Skeletal muscle satellite cell (primary cell): ENCODE measurements around the gene AP1G2.

ENCODE experiments used
- H3K27me3 ChIP-seq: 2 replicates; pipeline ENCODE4 v1.7.0; 2013; ENCODE audit warnings: low read length; ENCODE audit not compliant: control insufficient read depth, insufficient read depth
- H3K36me3 ChIP-seq: 2 replicates; pipeline ENCODE4 v1.7.0; 2013; ENCODE audit warnings: mild to moderate bottlenecking, control low read depth, low read length; ENCODE audit not compliant: insufficient read depth
- H3K4me1 ChIP-seq: 2 replicates; pipeline ENCODE4 v1.7.0; 2013; ENCODE audit warnings: low read length; ENCODE audit not compliant: control insufficient read depth, insufficient read depth
- H3K4me2 ChIP-seq: 2 replicates; pipeline ENCODE4 v1.7.0; 2013; ENCODE audit warnings: mild to moderate bottlenecking, low read length
- H3K4me3 ChIP-seq: 2 replicates; pipeline ENCODE4 v1.7.0; 2013; ENCODE audit warnings: low read length
- H3K9ac ChIP-seq: 2 replicates; pipeline ENCODE4 v1.7.0; 2013; ENCODE audit warnings: mild to moderate bottlenecking, low read depth, low read length, moderate library complexity
- H3K9me3 ChIP-seq: replicated peaks from 2 replicates; pipeline ENCODE4 v1.7.0; 2013; ENCODE audit warnings: mild to moderate bottlenecking, control low read depth, low read length

Gene AP1G2

DNA sequence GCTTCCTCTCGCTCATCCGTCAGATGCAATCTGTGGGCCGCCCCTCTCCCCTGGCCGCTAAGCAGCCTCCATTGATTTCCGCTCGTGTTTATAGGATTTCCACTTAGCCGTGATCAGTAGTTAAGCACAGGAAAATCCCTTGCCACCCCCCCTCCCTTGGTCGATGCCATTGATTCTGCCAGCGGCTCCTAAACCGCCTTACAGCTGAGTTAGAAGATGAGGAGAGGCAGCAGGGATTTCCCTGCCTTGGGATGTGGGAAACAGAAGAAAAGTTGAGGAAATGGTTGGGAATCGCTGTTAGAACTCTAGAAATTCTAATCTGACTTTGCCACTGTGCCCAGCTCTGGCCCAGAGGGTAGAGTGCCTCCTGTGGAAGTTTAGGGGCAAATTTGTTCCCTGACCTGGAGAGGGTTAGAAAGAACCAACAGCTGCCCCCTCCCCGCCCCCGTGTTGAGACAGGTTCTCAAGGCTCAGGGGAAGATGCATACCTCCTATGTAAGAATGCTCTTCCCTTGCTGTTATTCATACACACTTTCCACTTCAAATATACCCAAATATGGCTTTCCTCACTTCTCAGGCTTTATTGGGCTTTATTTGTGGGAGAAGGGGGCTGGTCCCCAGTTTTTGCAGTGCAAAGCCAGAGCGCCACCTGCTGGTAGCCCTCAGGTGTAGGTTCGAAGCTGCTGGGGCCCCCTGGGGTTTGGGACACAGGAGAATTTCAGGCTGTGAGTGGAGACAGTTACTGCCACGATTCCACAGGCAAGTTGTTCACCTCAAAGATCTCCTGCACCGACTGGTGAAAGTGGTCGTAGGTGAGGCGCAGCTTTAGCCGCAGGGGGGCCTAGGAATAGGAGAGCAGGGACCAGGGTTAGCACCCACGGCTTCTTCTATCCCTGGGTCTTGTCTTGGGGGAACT lies 8.3 kb downstream of the AP1G2 start:
- Histone ChIP-seq H3K27me3 (no peaks in the 10 kb centered on the region), H3K9ac (no peak overlapping the region), H3K36me3 (peaks cover 7% of the 10 kb centered on the region), H3K4me3 (no peak overlapping the region), H3K4me1 (peaks cover 19% of the 10 kb centered on the region), H3K9me3 (no peaks in the 10 kb centered on the region), H3K4me2 (no peak overlapping the region)

DNA sequence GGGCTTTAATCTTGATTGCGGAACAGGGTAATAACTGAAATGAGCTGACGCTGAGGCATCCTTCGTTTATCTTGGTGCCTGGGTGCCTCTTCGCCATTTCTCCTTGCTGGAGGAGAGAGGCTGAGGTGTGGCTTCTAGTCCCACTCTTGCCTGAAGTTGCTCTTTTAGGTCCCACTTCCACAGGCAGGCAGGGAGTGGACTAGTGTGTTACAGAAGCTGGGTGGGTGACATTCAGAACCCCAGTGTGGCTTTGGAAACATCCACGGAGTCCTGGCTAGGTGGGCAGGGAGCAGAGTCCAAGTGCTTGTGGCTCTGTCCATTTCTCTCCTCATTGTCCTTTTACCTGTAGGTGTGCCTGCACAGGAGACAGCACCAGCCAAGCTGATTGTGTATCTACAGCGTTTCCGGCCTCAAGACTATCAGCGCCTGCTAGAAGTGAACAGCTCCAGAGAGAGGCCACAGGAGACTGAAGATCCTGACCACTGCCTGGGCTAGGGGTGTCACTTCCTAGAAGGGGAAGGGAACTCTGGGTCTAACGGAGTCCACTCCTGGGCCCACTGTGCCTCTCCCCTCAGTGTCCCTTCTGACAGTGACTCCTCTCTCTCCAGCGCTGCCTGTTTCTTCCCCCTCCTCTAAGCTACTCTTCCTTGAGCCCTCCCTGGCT lies 9.1 kb downstream of the AP1G2 start:
- Histone ChIP-seq H3K4me2 (no peak overlapping the region), H3K9ac (no peak overlapping the region), H3K36me3 (peaks cover 7% of the 10 kb centered on the region), H3K9me3 (no peaks in the 10 kb centered on the region), H3K4me3 (no peak overlapping the region), H3K27me3 (no peaks in the 10 kb centered on the region), H3K4me1 (peaks cover 19% of the 10 kb centered on the region)

DNA sequence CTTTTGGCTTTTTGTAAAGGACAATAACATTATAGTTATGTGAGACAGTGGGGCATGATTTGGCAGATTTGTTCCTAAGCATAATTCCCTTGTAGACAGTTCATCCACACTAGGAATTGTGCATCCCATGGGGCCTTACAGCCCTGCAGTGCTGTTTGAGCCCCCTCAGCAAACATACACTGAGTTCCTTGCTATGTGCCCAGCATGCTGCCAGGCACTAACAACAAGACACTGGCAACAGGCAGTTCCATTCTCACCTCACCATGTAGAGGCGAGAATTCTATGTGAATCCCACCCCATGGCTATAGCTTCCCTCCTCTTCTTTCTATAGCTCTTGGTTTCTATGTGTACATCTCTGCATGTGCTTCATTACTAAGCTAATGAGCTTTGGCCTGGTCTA lies 9.6 kb downstream of the AP1G2 start:
- no peaks in the 10 kb centered on the region for H3K9me3 ChIP-seq
- H3K9ac ChIP-seq = no peak overlapping the region
- H3K36me3 ChIP-seq = peaks cover 7% of the 10 kb centered on the region
- no peaks in the 10 kb centered on the region for H3K27me3 ChIP-seq
- no peak overlapping the region for H3K4me3 ChIP-seq
- peak overlapping the region; percentile 94 for H3K4me2 ChIP-seq
- H3K4me1 ChIP-seq = peaks cover 19% of the 10 kb centered on the region

DNA sequence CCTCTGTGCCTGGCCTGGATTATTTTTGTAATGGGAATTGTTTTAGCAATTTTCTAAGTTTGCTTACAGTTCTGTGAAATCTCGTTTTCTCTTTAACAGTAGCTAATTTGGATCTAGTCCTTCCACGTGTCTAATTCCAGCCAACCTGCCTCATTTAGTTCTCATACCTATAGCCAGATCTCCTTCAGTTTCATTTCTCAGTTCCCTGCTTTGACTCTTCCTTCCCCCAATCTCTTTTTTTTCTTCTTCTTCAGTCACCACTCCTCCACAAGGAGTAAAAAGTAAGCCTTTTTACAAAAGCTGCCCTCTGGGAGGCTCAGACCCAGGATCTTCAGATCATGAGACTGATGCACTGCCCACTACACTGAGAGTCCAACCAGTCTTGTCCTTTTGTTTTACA lies 10.1 kb downstream of the AP1G2 start:
- no peaks in the 10 kb centered on the region for H3K27me3 ChIP-seq
- peaks cover 19% of the 10 kb centered on the region for H3K4me1 ChIP-seq
- peak overlapping the region; percentile 94 for H3K4me2 ChIP-seq
- H3K4me3 ChIP-seq = no peak overlapping the region
- peak overlapping the region; percentile 89 for H3K9ac ChIP-seq
- no peaks in the 10 kb centered on the region for H3K9me3 ChIP-seq
- H3K36me3 ChIP-seq = peaks cover 7% of the 10 kb centered on the region

DNA sequence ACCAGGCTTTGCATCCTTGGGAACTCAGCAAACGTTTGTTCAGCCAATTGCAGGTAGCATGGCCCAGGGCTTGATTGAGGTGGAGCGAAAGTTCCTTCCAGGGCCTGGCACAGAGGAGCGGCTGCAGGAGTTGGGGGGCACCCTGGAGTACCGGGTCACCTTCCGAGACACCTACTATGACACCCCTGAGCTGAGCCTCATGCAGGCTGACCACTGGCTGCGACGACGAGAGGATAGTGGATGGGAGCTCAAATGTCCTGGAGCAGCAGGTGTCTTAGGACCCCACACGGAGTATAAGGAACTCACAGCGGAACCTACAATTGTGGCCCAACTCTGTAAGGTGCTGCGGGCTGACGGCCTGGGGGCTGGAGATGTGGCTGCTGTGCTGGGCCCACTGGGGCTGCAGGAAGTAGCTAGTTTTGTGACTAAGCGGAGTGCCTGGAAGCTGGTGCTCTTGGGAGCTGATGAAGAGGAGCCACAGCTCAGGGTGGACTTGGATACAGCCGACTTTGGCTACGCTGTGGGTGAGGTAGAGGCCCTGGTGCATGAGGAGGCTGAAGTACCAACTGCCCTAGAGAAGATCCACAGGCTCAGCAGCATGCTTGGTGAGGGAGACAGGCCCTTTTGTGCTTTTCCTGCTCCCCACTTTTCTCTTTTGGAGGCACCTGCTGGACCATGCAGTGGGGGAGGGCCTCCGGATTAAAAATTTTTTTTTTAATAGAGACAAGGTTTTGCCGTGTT lies 10.7 kb downstream of the AP1G2 start:
- Histone ChIP-seq H3K4me1 (peaks cover 21% of the 10 kb centered on the region), H3K4me2 (peak overlapping the region; percentile 94), H3K36me3 (peaks cover 7% of the 10 kb centered on the region), H3K9me3 (no peaks in the 10 kb centered on the region), H3K4me3 (peak overlapping the region; percentile 99), H3K27me3 (no peaks in the 10 kb centered on the region), H3K9ac (peak overlapping the region; percentile 89)

DNA sequence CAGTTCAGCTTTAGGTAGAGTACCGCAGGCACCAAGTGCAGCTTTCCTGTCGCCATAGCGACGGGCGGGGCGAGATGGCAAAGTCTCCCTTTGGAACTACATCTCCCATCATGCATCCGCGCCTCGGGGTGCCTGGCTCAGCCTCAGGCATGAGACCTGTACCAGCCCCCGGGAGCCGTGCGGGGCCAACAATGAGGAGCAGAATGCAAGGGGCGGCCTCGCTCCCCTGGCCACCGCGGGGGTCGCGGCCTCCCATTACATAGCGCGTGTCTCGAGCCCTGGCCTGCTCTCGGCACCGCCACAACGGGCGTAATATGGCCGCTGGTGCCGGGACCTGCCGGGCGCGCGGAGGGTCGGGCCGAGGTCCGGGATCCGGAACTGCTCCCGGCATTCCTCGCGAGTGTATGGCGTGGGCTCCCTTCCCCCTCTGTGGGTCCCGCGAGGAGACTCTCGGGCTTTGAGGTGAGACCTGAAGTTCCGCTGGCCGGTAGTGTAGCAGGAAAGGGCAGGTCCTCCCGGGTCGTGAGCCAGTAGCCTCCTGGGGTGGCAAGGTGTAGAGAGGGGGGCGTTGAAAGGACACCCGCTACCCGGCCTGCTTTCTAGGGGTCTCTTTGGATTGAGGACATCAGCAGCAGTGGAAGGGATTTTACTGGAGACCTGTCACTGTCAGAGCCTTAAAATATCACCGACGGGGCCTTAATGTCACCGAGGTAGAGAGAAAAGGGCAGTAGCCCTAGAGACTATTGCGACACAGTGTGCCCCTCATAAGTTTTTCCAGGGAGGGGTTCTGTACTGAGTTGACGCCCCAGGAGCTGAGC lies 11.5 kb downstream of the AP1G2 start, which contains the start of gene THTPA:
TSS of gene THTPA (plus strand) at position 390 of the 818 bp plus-strand sequence. CDS start 487 bp downstream, outside the sequence.
- H3K9me3 ChIP-seq = no peaks in the 10 kb centered on the region
- peak within 1 kb of the TSS; percentile 89 for H3K9ac ChIP-seq
- H3K4me1 ChIP-seq = peaks cover 23% of the 10 kb centered on the region
- peak within 1 kb of the TSS; percentile 94 for H3K4me2 ChIP-seq
- peak within 1 kb of the TSS; percentile 99 for H3K4me3 ChIP-seq
- H3K27me3 ChIP-seq = no peaks in the 10 kb centered on the region
- H3K36me3 ChIP-seq = peaks cover 7% of the 10 kb centered on the region

DNA sequence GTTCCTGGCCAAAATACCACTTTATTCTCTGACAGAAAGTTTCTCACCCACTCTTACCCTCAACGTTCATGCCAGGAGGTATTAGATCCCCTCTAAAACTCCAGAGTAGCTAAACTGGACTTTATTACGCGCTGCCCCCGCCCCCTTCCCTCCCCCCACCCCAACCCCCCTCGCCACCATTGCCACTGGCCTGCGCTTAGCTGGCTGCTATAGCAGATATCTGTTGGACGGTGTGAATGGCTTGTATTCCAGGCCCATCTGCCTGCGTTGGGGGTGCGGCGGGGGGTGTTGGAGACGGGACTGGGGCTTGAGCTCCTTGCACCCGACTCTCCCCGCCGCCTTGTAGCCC lies 12.1 kb downstream of the AP1G2 start:
- peak overlapping the region; percentile 94 for H3K4me2 ChIP-seq
- H3K36me3 ChIP-seq = peaks cover 7% of the 10 kb centered on the region
- H3K9ac ChIP-seq = peak overlapping the region; percentile 89
- H3K27me3 ChIP-seq = no peaks in the 10 kb centered on the region
- H3K4me1 ChIP-seq = peaks cover 24% of the 10 kb centered on the region
- H3K9me3 ChIP-seq = no peaks in the 10 kb centered on the region
- H3K4me3 ChIP-seq = peak overlapping the region; percentile 99

DNA sequence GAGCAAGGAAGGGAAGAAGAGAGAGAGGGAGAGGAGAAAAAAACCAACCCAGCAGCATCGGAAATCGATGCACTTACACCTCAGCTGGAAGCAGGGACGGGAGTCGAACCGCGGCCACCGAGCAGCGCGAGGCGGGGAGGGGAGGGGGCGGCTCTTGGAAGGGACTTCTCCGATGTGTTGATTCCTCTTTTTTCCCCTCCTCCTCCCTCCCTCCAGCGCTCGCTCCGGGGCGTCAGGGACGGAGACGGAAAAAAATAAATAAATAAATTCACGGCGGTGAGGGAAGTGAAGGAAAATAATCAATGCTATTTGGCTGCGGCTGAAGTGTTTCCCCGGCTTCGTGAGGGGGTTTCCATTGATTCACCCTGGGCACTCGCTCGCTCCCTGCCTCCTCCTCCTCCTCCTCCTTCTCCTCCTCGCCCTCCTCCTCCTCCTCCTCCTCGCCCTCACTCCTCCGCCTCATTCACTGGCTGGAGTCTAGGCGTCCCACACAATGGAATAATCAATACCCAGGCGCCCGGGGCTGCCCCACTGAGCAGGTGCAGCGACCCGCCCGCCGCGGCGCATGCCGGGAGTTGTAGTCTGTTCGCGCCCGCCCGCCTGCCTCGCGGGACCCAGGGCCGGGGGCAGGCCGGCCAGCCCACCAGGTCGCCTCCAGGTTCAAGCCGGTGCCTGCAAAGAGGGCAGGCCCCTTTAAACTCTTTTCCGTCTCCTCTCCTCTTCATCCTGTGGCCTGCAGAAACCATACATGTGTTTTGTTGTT lies 16.1 kb downstream of the AP1G2 start, which contains the start of gene ZFHX2:
TSS of gene ZFHX2 (minus strand) at position 500 of the 763 bp plus-strand sequence. CDS start 16,440 bp downstream, outside the sequence.
- H3K4me3 ChIP-seq = peak within 1 kb of the TSS; percentile 91
- no peaks in the 10 kb centered on the region for H3K36me3 ChIP-seq
- peaks cover 18% of the 10 kb centered on the region for H3K4me1 ChIP-seq
- H3K9me3 ChIP-seq = no peaks in the 10 kb centered on the region
- H3K27me3 ChIP-seq = peaks cover 4% of the 10 kb centered on the region
- H3K4me2 ChIP-seq = peak within 1 kb of the TSS; percentile 93
- peak within 1 kb of the TSS; percentile 69 for H3K9ac ChIP-seq

DNA sequence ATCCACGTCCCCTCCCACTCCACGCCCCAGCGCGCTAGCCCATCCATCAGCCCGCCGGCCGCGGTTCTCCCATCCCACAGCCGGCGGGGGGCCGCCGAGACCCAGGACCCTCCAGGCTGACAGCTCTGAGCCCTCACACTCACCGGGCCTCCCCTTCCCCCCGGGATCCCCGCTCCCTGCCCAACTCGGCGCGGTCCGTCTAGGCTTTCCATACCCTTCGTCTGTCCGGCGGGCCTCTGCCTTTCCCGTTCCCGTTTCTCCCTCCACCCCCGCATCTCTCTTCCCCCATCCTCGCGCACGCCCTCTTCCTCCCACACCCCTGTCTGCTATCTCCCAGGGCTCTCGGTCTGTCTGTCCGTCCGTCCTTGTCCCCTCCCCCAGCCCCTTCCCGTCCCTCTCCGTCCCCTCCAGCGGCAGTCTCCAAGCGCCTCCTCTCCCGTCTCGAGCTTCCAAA lies 16.8 kb downstream of the AP1G2 start:
- Histone ChIP-seq H3K4me2 (peak overlapping the region; percentile 93), H3K36me3 (no peaks in the 10 kb centered on the region), H3K4me1 (peaks cover 18% of the 10 kb centered on the region), H3K4me3 (peak overlapping the region; percentile 91), H3K9ac (peak overlapping the region; percentile 62), H3K27me3 (peaks cover 4% of the 10 kb centered on the region), H3K9me3 (no peaks in the 10 kb centered on the region)

DNA sequence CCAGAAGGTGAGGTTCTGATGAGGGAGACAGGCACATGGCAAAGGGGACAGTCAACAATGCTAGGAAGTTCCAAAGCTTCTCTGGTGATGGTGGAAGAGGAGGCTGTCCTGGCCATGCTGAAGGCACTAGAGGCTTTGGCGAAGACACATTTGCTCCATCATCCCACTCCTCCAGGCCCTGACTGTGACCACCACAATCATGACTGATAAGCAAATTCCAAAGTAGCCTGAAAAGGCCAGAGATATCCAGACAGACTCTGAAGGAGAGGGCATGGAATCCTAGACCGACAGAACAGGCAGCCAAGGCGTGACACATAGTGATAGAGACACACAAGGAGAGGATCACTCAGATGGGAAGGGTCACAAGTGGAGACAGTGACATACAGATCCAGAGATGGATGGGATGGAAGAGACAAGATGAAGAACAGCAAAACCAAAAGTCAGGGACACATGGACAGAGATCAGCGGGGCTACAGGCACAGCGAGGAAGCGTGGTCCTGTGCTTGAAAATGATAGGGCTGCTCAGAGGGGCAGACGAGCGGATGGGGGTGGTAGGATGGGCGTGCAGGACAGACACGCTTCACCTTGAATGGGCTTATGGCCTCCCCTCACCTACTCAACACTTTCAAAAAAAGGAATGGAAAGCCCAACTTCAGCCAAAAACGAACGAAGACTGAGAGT lies 17.3 kb downstream of the AP1G2 start:
- H3K4me1 ChIP-seq = peaks cover 19% of the 10 kb centered on the region
- no peaks in the 10 kb centered on the region for H3K36me3 ChIP-seq
- H3K4me2 ChIP-seq = peak overlapping the region; percentile 93
- H3K9ac ChIP-seq = peak overlapping the region; percentile 62
- H3K4me3 ChIP-seq = peak overlapping the region; percentile 91
- peaks cover 4% of the 10 kb centered on the region for H3K27me3 ChIP-seq
- H3K9me3 ChIP-seq = no peaks in the 10 kb centered on the region
